NCI-H524 (cell line): Measurements from ENCODE around the gene GLI1.
"Not testable (repeated sequence)": the region's sequence is repeated elsewhere in the genome, so short reads cannot be mapped to it uniquely, and the experiment has no call there.

ENCODE experiments used
- DNase-seq, 2 experiments: peaks; one replicate each; lab custom pipeline; 2025; lab: John Stamatoyannopoulos, UW

GLI1 gene

GRCh38 chr12:57441846-57442427 is 17.6 kb upstream of the GLI1 start:
- DNase-seq, result no peak

- DNase-seq, result not testable (repeated sequence)
Measured at GRCh38 chr12:57444337-57444736, 15.2 kb upstream of the GLI1 start.

- no peak for DNase-seq
Measured at GRCh38 chr12:57444744-57445143, 14.8 kb upstream of the GLI1 start.

GRCh38 chr12:57446292-57446960 is 13.2 kb upstream of the GLI1 start:
- DNase-seq, result no peak

- DNase-seq, result no peak
Measured at GRCh38 chr12:57448669-57449068, 10.9 kb upstream of the GLI1 start.

- no peak for DNase-seq
Measured at GRCh38 chr12:57449375-57449774, 10.2 kb upstream of the GLI1 start.

GRCh38 chr12:57450057-57450456 is 9.5 kb upstream of the GLI1 start:
- no peak for DNase-seq

GRCh38 chr12:57451233-57451778 is 8.3 kb upstream of the GLI1 start:
- DNase-seq, result no peak

- DNase-seq, result peak; percentile 82 to 92
Measured at GRCh38 chr12:57452181-57452936, 7.2 kb upstream of the GLI1 start.

- peak; percentile 49 to 84 for DNase-seq
Measured at GRCh38 chr12:57452937-57453509, 6.6 kb upstream of the GLI1 start.

GRCh38 chr12:57454213-57454565 is 5.4 kb upstream of the GLI1 start:
- DNase-seq, result no peak

- peak; percentile 97 to 98 for DNase-seq
Measured at GRCh38 chr12:57454566-57455373, 4.8 kb upstream of the GLI1 start, which contains the start of gene INHBE. TSS of gene INHBE (plus strand) at chr12:57455307. CDS start at chr12:57455537, 230 bp downstream.

- peak; percentile 94 to 95 for DNase-seq
Measured at GRCh38 chr12:57455374-57456144, 4.0 kb upstream of the GLI1 start.

- peak; percentile 88 to 89 for DNase-seq
Measured at GRCh38 chr12:57456145-57456700, 3.4 kb upstream of the GLI1 start.

GRCh38 chr12:57456737-57457490 is 2.7 kb upstream of the GLI1 start:
- peak in 1 of 2 experiments; percentile 36 for DNase-seq

GRCh38 chr12:57458665-57459054 is 925 bp upstream of the GLI1 start:
- DNase-seq, result no peak

- peak; percentile 95 for DNase-seq
Measured at GRCh38 chr12:57459055-57459749, 383 bp upstream of the GLI1 start.

- DNase-seq, result peak in 1 of 2 experiments; percentile 33
Measured at GRCh38 chr12:57460468-57460784, 841 bp downstream of the GLI1 start.

GRCh38 chr12:57460841-57461275 is 1.3 kb downstream of the GLI1 start:
- no peak for DNase-seq
